OCI-LY3 (cell line): Measurements from ENCODE around the gene CPXM2.

Source experiments
- H2AFZ ChIP-seq: fragments of 200-600, 300-600 bp; shearing (Covaris generic); 2 replicates; pipeline ENCODE4 v1.6.0; 2014; ENCODE audit warnings: antibody characterized with exemption, low read depth, low read length
- H3K27ac ChIP-seq: fragments of 200-600, 300-600 bp; sonication (generic); 2 replicates; pipeline ENCODE4 v1.5.1; 2014; ENCODE audit warnings: mild to moderate bottlenecking, low read length, moderate library complexity, mixed read lengths
- H3K27me3 ChIP-seq: fragments of 200-600, 300-600 bp; sonication (generic); 2 replicates; pipeline ENCODE4 v1.6.1; 2014; ENCODE audit warnings: low read depth, low read length, mixed read lengths
- H3K36me3 ChIP-seq: fragments of 200-600, 300-600 bp; sonication (generic); replicated peaks from 2 replicates; pipeline ENCODE3; 2014; ENCODE audit warnings: low read depth, low read length, mixed read lengths
- H3K4me1 ChIP-seq: fragments of 300-600, 200-600 bp; sonication (generic); 2 replicates; pipeline ENCODE4 v1.6.1; 2014; ENCODE audit warnings: low read length, mixed read lengths
- H3K4me2 ChIP-seq: fragments of 200-600, 300-600 bp; sonication (generic); 2 replicates; pipeline ENCODE4 v1.6.1; 2014; ENCODE audit warnings: low read length, mixed read lengths
- H3K4me3 ChIP-seq: fragments of 300-600, 200-600 bp; sonication (generic); 2 replicates; pipeline ENCODE4 v1.5.1; 2014; ENCODE audit warnings: antibody characterized with exemption, mild to moderate bottlenecking, low read length, moderate library complexity
- H3K79me2 ChIP-seq: fragments of 300-600, 200-600 bp; shearing (Covaris generic); 2 replicates; pipeline ENCODE4 v1.6.1; 2014; ENCODE audit warnings: mild to moderate bottlenecking, low read length, mixed read lengths
- H3K9ac ChIP-seq: fragments of 300-600, 200-600 bp; shearing (Covaris generic); 2 replicates; pipeline ENCODE4 v1.6.0; 2014; ENCODE audit warnings: mild to moderate bottlenecking, low read length, moderate library complexity
- H3K9me3 ChIP-seq: fragments of 200-600, 300-600 bp; shearing (Covaris generic); 2 replicates; pipeline ENCODE4 v1.6.1; 2014; ENCODE audit warnings: low read length, mixed read lengths; ENCODE audit not compliant: insufficient read depth
- H4K20me1 ChIP-seq: fragments of 200-600, 300-600 bp; sonication (generic); 2 replicates; pipeline ENCODE4 v1.6.1; 2016; ENCODE audit warnings: low read length, mixed read lengths; ENCODE audit not compliant: insufficient read depth
- CTCF ChIP-seq: fragments of 200-600, 300-600 bp; sonication (generic); IDR thresholded peaks from 2 replicates; pipeline ENCODE4 v1.5.1; 2014; ENCODE audit warnings: antibody characterized with exemption, low read length, low read depth
- EZH2phosphoT487 ChIP-seq: fragments of 200-600 bp; shearing (Covaris generic); IDR thresholded peaks from 2 replicates; pipeline ENCODE4 v1.6.1; 2018; ENCODE audit warnings: antibody characterized with exemption, mixed run types, low read depth

Gene CPXM2

GRCh38 chr10:123928427-123928826 lies 36.8 kb upstream of the CPXM2 start:
- no peak overlapping the region for H3K4me2 ChIP-seq
- no peaks in the 10 kb centered on the region for H3K79me2 ChIP-seq
- H3K9me3 ChIP-seq: no peaks in the 10 kb centered on the region
- no peak overlapping the region for H3K27ac ChIP-seq
- peaks cover 5% of the 10 kb centered on the region; the same call in 1 of the 2 replicates for H3K4me1 ChIP-seq
- no peaks in the 10 kb centered on the region for H3K27me3 ChIP-seq
- TF ChIP-seq EZH2phosphoT487: no peak
- no peak for TF ChIP-seq CTCF
- H2AFZ ChIP-seq: no peak overlapping the region
- H3K36me3 ChIP-seq: no peaks in the 10 kb centered on the region
- no peaks in the 10 kb centered on the region for H4K20me1 ChIP-seq
- no peak overlapping the region for H3K4me3 ChIP-seq
- no peak overlapping the region for H3K9ac ChIP-seq

- H4K20me1 ChIP-seq: no peaks in the 10 kb centered on the region
- H3K27me3 ChIP-seq: no peaks in the 10 kb centered on the region
- no peaks in the 10 kb centered on the region for H3K9me3 ChIP-seq
- TF ChIP-seq EZH2phosphoT487 (no peak), CTCF (no peak)
- H3K9ac ChIP-seq: no peak overlapping the region
- H2AFZ ChIP-seq: no peak overlapping the region; the same call in 1 of the 2 replicates
- H3K36me3 ChIP-seq: no peaks in the 10 kb centered on the region
- no peak overlapping the region for H3K4me3 ChIP-seq
- no peak overlapping the region for H3K4me2 ChIP-seq
- H3K4me1 ChIP-seq: peaks cover 5% of the 10 kb centered on the region; the same call in 1 of the 2 replicates
- no peak overlapping the region for H3K27ac ChIP-seq
- no peaks in the 10 kb centered on the region for H3K79me2 ChIP-seq
These were observed 35.0 kb upstream of the CPXM2 start for GRCh38 chr10:123926401-123927264.

- H3K79me2 ChIP-seq: no peaks in the 10 kb centered on the region
- no peaks in the 10 kb centered on the region for H4K20me1 ChIP-seq
- no peaks in the 10 kb centered on the region for H3K9me3 ChIP-seq
These were observed 30.5 kb upstream of the CPXM2 start for GRCh38 chr10:123922126-123922525.

More at GRCh38 chr10:123922126-123922525, 30.5 kb upstream of the CPXM2 start:
- Histone ChIP-seq H3K9ac (no peak overlapping the region), H3K36me3 (no peaks in the 10 kb centered on the region), H3K4me3 (no peak overlapping the region), H3K4me2 (no peak overlapping the region), H3K4me1 (peaks cover 5% of the 10 kb centered on the region; the same call in 1 of the 2 replicates), H2AFZ (no peak overlapping the region), H3K27ac (no peak overlapping the region), H3K27me3 (no peaks in the 10 kb centered on the region; the same call in 1 of the 2 replicates)
- TF ChIP-seq CTCF: no peak
- no peak for TF ChIP-seq EZH2phosphoT487
